Ishikawa (cell line): ENCODE data around the gene RSRP1.

Experiments used
- EGR1 ChIP-seq: IDR thresholded peaks from 2 replicates; pipeline ENCODE4 v1.6.1; 2012
- EP300 ChIP-seq: IDR thresholded peaks from 2 replicates; pipeline ENCODE4 v1.6.1; 2012; ENCODE audit warnings: borderline replicate concordance
- FOXM1 ChIP-seq: IDR thresholded peaks from 2 replicates; pipeline ENCODE4 v1.6.1; 2012; ENCODE audit warnings: low read depth, borderline replicate concordance
- RAD21 ChIP-seq: IDR thresholded peaks from 2 replicates; pipeline ENCODE4 v1.6.1; 2012; ENCODE audit warnings: low read depth
- ZBTB7A ChIP-seq: IDR thresholded peaks from 2 replicates; pipeline ENCODE4 v1.6.1; 2012; ENCODE audit warnings: low read depth

Gene RSRP1

GRCh38 chr1:25193229-25193628 lies 54.0 kb downstream of the RSRP1 start:
- TF ChIP-seq FOXM1 (no peak), EP300 (no peak), EGR1 (no peak), ZBTB7A (no peak), RAD21 (no peak)
